ENCODE measurements around the gene ANKRD16.
"Not testable (repeated sequence)": the region's sequence is repeated elsewhere in the genome, so short reads cannot be mapped to it uniquely, and the experiment has no call there.

DNA sequence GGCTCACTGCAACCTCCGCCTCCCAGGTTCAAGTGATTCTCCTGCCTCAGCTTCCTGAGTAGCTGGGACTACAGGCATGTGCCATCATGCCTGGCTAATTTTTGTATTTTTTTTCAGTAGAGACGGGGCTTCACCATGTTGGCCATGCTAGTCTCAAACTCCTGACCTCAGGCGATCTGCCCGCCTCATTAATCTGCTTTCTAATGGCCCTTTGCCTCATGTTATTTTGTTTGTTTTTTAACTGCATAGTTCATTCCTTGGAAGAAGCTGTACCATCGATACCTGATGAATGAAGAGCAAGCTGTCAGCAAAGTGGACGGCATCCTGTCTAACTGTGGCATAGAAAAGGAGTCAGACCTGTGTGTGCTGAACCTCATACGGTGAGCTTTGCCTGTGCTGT lies 19.0 kb upstream of the ANKRD16 start:
- not testable (repeated sequence) for TF ChIP-seq EP300 (IDR thresholded peaks at IDR 0.05; ENCODE audit: low read depth in 2 of 2, low read length in 2 of 2); EP300 (CRISPR knock-in tag; IDR thresholded peaks at IDR 0.05; ENCODE audit: borderline replicate concordance); MAFF (IDR thresholded peaks at IDR 0.05; ENCODE audit: low read depth, low read length); RAD21 (CRISPR knock-in tag; IDR thresholded peaks at IDR 0.05); ZMAT3 (CRISPR knock-in tag; conservative IDR thresholded peaks at IDR 0.05); TBX2 (CRISPR knock-in tag; IDR thresholded peaks at IDR 0.05; ENCODE audit: borderline replicate concordance); FOXA3 (CRISPR knock-in tag; IDR thresholded peaks at IDR 0.05); MTA1 (CRISPR knock-in tag; IDR thresholded peaks at IDR 0.05; ENCODE audit: borderline replicate concordance); SIX1 (CRISPR knock-in tag; IDR thresholded peaks at IDR 0.05; ENCODE audit: borderline replicate concordance); ZBTB3 (CRISPR knock-in tag; IDR thresholded peaks at IDR 0.05; ENCODE audit: borderline replicate concordance, low read depth); GABPA (IDR thresholded peaks at IDR 0.05; ENCODE audit: low read depth, low read length); GABPA (CRISPR knock-in tag; IDR thresholded peaks at IDR 0.05; ENCODE audit: low read depth); SRY (CRISPR knock-in tag; IDR thresholded peaks at IDR 0.05); TAF1 (CRISPR knock-in tag; IDR thresholded peaks at IDR 0.05); TCF12 (IDR thresholded peaks at IDR 0.05); TCF12 (CRISPR knock-in tag; IDR thresholded peaks at IDR 0.05)
